Epithelial cell of proximal tubule (primary cell): ENCODE data around the gene NRXN3. TPM values are rescaled to one million over a fixed set of nuclear protein-coding genes. Genes with fewer than 3 reads are reported as not detected.

Experiments used
- DNase-seq: peaks from one replicate; pipeline ENCODE4 v3.0.0-alpha.2; 2011; ENCODE audit warnings: low read depth
- H3K4me3 ChIP-seq: 2 replicates; pipeline ENCODE4 v1.5.1; 2011; ENCODE audit warnings: low read depth, mild to moderate bottlenecking, low read length
- CTCF ChIP-seq: conservative IDR thresholded peaks from 2 replicates; pipeline ENCODE4 v1.5.1; 2012; ENCODE audit warnings: low read depth, mild to moderate bottlenecking, low read length
- total RNA-seq: library from RNA; depleted of rRNA; stranded (reverse); fragments of >200 nt; gene quantifications from 2 replicates; pipeline ENCODE4 v1.2.3, GENCODE V29; 2015

Gene NRXN3
- total RNA-seq, 1 donor from 2014 or later = 1.2 TPM

GRCh38 chr14:79639613-79640012, 1469.4 kb downstream of the NRXN3 start:
- no peak for TF ChIP-seq CTCF
- no peak overlapping the region for H3K4me3 ChIP-seq
- no peak for DNase-seq

GRCh38 chr14:79641371-79641770, 1471.2 kb downstream of the NRXN3 start:
- TF ChIP-seq CTCF = no peak
- no peak overlapping the region for H3K4me3 ChIP-seq
- DNase-seq = no peak

GRCh38 chr14:79643132-79643531, 1473.0 kb downstream of the NRXN3 start:
- no peak overlapping the region for H3K4me3 ChIP-seq
- no peak for TF ChIP-seq CTCF
- DNase-seq = no peak

GRCh38 chr14:79645753-79646362, 1475.7 kb downstream of the NRXN3 start:
- TF ChIP-seq CTCF = no peak
- H3K4me3 ChIP-seq = no peak overlapping the region
- DNase-seq = no peak

- no peak overlapping the region for H3K4me3 ChIP-seq
- DNase-seq = no peak
- no peak for TF ChIP-seq CTCF
Observed at GRCh38 chr14:79649856-79650255, 1479.7 kb downstream of the NRXN3 start.

- H3K4me3 ChIP-seq = no peak overlapping the region
- DNase-seq = no peak
- TF ChIP-seq CTCF = no peak
Observed at GRCh38 chr14:79652513-79653307, 1482.5 kb downstream of the NRXN3 start.
